HEK293T (cell line): ENCODE measurements around the gene RB1.

ENCODE experiments used
- BHLHE40 ChIP-seq: fragments of 450-650 bp; IDR thresholded peaks from 2 replicates; pipeline ENCODE4 v1.6.1; 2016; ENCODE audit warnings: mild to moderate bottlenecking, moderate library complexity, borderline replicate concordance
- SP1 ChIP-seq: fragments of 450-650 bp; IDR thresholded peaks from 2 replicates; pipeline ENCODE4 v1.6.1; 2017

DNA sequence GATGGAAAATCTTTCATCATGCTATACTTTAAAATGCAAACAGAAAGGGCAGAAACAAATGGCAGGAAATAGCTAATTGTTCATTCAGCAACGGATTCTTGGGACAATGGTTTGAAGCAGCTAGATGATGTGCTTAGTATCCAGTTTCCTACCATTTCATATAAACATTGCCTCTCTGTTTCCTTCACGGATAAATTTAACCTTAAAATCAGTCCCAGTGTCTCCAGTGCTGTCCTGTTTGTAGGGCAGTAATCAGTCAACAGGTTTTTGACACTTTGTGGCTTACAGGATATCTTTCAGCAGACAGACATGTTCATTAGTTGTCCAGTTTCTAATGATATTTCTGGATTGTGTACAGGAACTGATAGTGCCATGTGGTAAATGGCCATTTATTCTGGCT lies 24.7 kb upstream of the RB1 start:
- no peak for TF ChIP-seq SP1
- TF ChIP-seq BHLHE40: no peak
